Cardiac septum (tissue), 1 donor: ENCODE data around the gene FEN1. TPM values are rescaled to one million over a fixed set of nuclear protein-coding genes. Genes with fewer than 3 reads are reported as not detected.
A peak's percentile ranks its signal among the peaks of the same experiment; 100 is the strongest.

Source experiments
- DNase-seq: peaks from one replicate; pipeline ENCODE4 v3.0.0-alpha.2; 2020; ENCODE audit warnings: low spot score
- intact Hi-C: fragments of 100-400 bp; cut with DNase I; formaldehyde crosslinking; loops from one replicate; pipeline ENCODE4 v1.14.0; 2022
- long read RNA-seq: library from polyadenylated mRNA; unstranded; transcript quantifications from one replicate; pipeline ENCODE4 v2.0.0, GENCODE V29; 2021
- total RNA-seq: library from RNA; stranded (reverse); fragmentation: NEBNext Ultra II Directional; extraction: Animal tissue kit (Norgen Biotek cat#: 25700); gene quantifications from one replicate; pipeline ENCODE4 v1.2.1, GENCODE V29; 2021
- donor health status: DM: no; HTN: no; CAD: no.

FEN1 gene
- 5.8 TPM for total RNA-seq
- long read RNA-seq, partial matches to known transcripts, result 2 of 6 reads
- long read RNA-seq, other reads (novel, unspliced or antisense), result 0 of 6 reads

DNA sequence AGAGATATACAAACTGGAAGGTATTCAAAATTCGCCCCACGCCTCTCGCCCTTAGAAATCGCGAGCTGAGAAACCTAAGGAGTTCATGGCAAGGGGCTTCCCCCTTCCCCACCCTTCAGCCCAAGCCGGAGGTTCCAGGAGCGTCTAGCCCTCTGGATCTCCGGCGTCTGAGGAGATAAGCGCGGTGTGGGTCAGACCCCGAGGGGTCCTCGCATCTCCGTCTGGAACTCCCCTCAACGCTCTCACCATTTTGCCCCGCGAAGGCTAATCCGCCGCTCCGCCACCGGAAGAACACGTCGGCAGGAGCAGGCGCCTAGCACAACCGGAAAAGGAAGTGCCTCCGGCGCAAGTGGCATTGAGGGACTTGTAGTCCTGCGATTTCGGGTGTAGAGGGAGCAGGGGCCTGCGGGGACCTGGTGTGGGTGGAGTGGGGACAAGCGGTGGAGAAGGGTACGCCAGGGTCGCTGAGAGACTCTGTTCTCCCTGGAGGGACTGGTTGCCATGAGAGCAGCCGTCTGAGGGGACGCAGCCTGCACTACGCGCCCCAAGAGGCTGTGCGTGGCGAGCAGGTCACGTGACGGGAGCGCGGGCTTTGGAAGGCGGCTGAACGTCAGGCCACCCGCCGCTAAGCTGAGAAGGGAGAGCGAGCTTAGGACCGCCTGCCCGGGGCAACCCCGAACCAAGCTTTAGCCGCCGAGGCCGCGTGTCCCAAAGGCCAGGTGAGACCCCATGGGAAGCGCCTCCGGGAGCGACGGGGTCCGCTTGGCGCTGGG is at the start of gene FEN1, which contains the start of gene TMEM258:
Gene FEN1, plus strand, starts transcription at position 602 of the 773 bp plus-strand sequence. CDS start 2,451 bp downstream, outside the sequence.
Gene TMEM258, minus strand, starts transcription at position 290 of the 773 bp plus-strand sequence. Its CDS starts 41 bp downstream, at position 249.
- intact Hi-C loops, result no loop called here
- DNase-seq, result peak; percentile 96

DNA sequence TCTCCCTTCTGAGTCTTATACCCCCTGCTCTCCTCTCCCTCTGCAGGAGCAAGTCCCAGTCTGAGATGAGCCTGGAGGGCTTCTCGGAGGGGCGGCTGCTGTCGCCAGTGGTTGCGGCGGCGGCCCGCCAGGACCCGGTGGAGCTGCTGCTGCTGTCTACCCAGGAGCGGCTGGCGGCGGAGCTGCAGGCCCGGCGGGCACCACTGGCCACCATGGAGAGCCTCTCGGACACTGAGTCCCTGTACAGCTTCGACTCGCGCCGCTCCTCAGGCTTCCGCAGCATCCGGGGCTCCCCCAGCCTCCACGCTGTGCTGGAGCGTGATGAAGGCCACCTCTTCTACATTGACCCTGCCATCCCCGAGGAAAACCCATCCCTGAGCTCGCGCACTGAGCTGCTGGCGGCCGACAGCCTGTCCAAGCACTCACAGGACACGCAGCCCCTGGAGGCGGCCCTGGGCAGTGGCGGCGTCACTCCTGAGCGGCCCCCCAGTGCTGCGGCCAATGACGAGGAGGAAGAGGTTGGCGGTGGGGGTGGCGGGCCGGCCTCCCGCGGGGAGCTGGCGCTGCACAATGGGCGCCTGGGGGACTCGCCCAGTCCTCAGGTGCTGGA is 49.1 kb upstream of the FEN1 start:
- intact Hi-C loops, result no loop called here
- DNase-seq, result no peak

DNA sequence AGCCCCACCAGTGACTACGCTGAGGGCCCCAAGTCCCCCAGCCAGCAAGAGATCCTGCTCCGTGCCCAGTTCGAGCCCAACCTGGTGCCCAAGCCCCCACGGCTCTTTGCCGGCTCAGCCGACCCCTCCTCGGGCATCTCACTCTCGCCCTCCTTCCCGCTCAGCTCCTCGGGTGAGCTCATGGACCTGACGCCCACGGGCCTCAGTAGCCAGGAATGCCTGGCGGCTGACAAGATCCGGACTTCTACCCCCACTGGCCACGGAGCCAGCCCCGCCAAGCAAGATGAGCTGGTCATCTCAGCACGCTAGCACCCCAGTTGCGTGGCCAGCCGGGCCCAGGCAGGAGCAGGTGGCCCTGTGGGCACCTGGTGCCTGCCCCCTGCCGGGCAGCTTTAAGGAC is 48.5 kb upstream of the FEN1 start:
- DNase-seq, result no peak
- intact Hi-C loops, result no loop called here

GRCh38 chr11:61744609-61745156 is 48.0 kb upstream of the FEN1 start:
- intact Hi-C loops, result loop anchor here (5.0 kb wide), 1 partner anchor 363 kb away; no protein-coding TSS in a partner anchor
- DNase-seq, result no peak

GRCh38 chr11:61745781-61746441 is 46.8 kb upstream of the FEN1 start:
- intact Hi-C loops, result loop anchor here (5.0 kb wide), 1 partner anchor 361 kb away; no protein-coding TSS in a partner anchor
- DNase-seq, result no peak

DNA sequence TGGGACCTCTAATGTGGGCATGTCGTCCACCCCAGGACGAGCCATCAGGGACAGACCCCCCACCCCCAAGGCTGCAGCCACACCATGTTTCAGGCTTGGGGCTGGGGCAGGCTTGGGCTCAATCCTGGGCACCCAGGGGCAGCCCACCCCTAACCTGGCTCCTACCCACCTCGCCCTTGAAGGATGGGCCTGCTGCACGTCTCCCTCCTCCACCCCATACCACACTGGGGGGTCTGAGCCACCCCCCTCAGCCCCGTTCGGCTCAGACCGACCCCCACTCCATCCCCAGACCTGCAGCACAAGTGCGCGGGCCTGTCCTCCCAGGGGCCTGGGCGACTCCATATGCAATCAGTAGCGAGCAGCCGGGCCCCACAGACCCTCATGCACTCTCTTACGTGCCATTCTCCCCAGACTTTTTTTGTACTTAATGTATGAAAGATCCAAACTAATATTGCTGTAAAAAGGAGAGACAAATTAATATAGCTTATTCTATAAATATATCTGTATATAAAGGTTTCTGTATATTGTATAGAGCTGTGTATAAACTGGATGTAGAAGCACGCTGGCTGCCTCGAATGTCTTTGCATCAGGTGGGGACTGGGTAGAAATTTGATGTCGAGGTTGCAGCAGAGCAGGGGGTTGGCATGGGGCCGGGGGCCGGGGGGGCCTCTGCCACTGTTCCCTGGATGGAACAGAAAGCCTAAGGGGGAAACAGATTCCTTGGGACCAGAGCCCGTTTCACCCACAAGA is 46.1 kb upstream of the FEN1 start:
- DNase-seq, result no peak
- intact Hi-C loops, result loop anchor here (5.0 kb wide), 1 partner anchor 361 kb away; no protein-coding TSS in a partner anchor

- peak; percentile 87 for DNase-seq
- intact Hi-C loops, result loop anchor here (5.0 kb wide), 1 partner anchor 360 kb away; no protein-coding TSS in a partner anchor
These were observed 45.3 kb upstream of the FEN1 start for GRCh38 chr11:61747192-61747966.

DNA sequence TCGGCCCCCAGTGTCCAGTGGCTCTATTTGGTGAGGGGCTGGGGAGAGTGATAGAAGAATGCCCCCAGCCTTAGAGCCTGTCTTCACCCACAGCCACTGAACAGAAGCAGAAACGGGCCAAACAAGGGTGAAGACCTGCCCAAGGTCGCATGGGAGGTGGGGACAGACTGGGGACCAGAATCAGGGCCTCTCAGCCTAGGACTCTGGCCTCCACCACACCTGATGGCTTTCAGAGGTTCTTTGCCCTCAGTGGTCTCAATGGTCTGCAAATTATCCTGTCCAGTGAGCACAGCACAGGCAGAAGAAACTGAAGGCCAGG is 44.8 kb upstream of the FEN1 start:
- intact Hi-C loops, result loop anchor here (5.0 kb wide), 1 partner anchor 359 kb away; no protein-coding TSS in a partner anchor

DNA sequence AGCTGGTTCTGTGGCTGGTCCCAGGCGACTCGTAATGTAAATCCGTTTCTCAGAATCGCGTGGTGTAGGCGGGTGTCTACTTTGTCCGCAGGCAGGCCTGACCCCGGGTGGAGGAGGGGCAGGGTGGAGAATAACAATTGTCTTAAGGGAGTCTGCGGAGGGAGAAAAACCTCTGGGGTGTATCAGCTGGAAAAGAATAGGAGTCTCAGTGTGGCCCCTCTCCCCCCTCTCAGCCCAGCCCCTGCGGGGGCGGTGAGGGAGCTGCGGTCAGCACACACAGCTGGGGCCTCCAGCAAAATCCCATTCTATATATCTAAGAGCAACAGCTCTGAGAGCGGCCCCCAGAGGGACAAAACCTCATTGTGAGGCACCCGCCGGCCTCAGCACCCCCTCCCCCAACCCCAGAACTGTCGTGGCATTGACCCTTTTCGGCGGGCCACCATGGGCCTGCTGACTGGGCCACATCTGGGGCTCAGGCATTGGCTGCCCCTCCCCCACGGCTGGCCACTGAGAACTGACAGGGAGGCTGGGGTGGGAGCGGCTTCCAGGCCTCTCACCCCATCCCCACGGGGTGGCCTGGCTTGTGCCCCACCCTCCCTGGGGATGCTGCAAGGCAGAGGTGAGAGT is 43.0 kb upstream of the FEN1 start:
- intact Hi-C loops, result loop anchor here (5.0 kb wide), 1 partner anchor 358 kb away; no protein-coding TSS in a partner anchor
- no peak for DNase-seq

More for the DNA sequence above, 44.8 kb upstream of the FEN1 start:
- DNase-seq, result no peak

- DNase-seq, result no peak
- intact Hi-C loops, result no loop called here
These were observed 42.0 kb upstream of the FEN1 start for GRCh38 chr11:61750631-61751273.

GRCh38 chr11:61751384-61751783 is 41.3 kb upstream of the FEN1 start:
- intact Hi-C loops, result no loop called here
- DNase-seq, result no peak

GRCh38 chr11:61752117-61752924 is 40.4 kb upstream of the FEN1 start, which contains the start of gene MYRF:
Gene MYRF, plus strand, starts transcription at chr11:61752636. Its CDS starts 109 bp downstream, at chr11:61752745.
- no peak for DNase-seq
- intact Hi-C loops, result no loop called here

DNA sequence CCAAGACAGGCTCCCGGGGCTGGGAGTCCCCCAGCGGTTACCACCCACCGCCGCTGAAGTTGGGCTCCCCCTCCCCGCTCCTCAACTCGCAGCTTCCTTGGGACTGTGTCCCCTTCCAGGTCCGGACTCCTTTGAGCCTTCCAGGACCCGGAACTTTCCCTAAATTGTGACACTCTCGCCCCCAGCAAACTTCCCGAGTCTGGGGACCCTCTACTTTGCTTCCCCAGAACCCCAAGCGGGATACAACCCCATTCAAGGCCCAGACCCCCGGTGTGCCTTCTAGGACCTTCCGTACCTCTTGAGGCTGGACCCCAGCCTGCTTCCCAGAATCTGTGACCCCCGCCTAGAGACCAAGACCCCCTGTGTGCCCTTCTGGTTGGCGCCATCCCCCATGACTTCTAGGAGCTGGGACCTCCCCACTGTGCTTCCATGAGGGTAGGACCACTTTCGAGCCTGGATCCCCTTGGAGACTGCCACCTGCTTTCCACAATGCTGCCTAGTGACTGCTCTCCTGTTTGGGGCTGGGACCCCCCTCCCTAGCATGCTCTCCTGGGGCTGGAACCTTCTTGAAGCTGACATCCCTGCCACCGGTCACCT is 39.7 kb upstream of the FEN1 start:
- intact Hi-C loops, result no loop called here
- DNase-seq, result no peak

DNA sequence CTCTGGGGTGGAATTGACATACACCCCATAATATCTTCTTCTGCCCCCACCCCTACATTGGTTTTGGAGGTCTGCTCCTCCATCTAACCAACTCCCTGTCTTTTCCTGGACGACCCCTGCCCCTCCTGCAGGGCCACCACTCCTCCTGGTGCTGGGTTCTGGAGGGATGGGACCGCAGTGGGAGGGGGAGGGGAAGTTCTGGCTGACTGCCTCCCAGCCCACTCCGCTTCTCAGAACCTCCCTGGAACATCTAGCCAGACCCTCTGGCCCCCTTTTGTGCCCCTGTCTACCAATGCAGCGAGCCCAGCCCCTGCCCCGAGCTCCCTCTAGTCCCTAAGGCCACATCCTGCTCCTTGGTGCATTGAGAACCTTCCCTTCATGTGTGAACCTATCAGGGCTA is 39.0 kb upstream of the FEN1 start:
- DNase-seq, result no peak

GRCh38 chr11:61754534-61755482 is 37.9 kb upstream of the FEN1 start:
- intact Hi-C loops, result no loop called here
- DNase-seq, result no peak

More for the DNA sequence above, 39.0 kb upstream of the FEN1 start:
- intact Hi-C loops, result no loop called here
